LNCAP (cell line): ENCODE data around the gene HSD3B1.

ENCODE experiments used
- CTCF ChIP-seq: fragments of 450-650 bp; IDR thresholded peaks from 2 replicates; pipeline ENCODE4 v1.5.1; 2017; ENCODE audit warnings: mild to moderate bottlenecking

Gene HSD3B1

GRCh38 chr1:119532324-119532910 is 25.4 kb downstream of the HSD3B1 start:
- TF ChIP-seq CTCF = no peak

DNA sequence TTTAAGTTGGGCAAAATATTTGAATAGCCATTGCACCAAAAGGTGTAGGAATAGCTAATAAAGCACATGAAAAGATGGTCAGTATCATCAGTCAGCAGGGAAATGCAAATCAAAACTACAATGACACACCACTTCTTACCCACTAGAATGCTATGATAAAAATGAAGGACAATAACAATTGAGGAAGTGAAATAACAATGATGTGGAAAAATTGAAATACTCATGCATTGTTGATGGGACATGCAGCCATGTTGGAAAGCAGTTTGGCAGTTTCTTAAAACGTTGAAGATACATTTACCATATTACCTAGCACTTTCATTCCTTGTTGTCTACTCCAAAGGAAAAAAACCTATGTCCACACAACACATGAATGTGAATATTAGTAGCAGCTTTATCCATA is 28.4 kb downstream of the HSD3B1 start:
- no peak for TF ChIP-seq CTCF

DNA sequence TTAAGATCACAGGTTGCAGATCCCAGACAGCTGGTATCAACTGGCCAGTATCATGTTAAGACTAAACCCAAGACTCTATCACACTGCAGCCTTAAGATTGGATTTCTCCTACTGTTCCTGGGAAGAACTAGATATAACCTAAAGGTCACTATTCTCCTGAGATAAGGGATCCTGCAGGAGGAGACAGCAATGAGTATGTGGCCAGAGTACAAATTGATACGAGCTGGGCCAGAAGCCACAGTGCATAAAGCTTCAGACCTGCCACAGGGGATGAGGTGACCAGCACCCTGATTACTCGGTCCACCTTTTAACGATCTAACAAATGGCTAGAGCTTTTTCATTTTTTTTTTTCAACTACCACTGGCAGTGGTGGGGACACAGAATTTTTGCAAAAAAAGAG is 31.0 kb downstream of the HSD3B1 start:
- TF ChIP-seq CTCF = no peak

- TF ChIP-seq CTCF = no peak
Measured at GRCh38 chr1:119539636-119540035, 32.6 kb downstream of the HSD3B1 start.

GRCh38 chr1:119541389-119541788 is 34.4 kb downstream of the HSD3B1 start:
- TF ChIP-seq CTCF = no peak

- no peak for TF ChIP-seq CTCF
Measured at GRCh38 chr1:119542492-119542946, 35.5 kb downstream of the HSD3B1 start.

- TF ChIP-seq CTCF = peak; percentile 82
Measured at GRCh38 chr1:119544165-119544762, 37.3 kb downstream of the HSD3B1 start.

DNA sequence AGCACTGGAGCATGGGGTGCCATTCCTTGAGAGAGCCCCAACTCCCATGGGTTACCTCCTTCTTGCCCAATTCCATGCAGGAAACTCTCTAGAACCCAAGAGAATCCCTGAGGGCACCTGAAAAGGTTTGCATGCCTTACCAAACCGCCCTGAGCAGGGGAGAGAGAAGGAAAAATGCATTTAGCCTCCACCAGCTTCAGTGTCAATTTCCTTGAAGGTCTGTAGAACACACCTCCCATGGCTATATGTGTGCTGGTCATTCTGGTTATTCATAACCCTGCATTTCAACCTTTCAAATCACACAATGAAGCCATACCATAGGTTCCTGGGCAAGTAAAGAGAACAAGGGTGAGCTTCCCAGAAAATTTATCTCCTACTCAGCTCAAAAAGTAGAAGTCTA is 39.6 kb downstream of the HSD3B1 start:
- TF ChIP-seq CTCF = no peak
